ENCODE results near the gene CIRBP. TPM values are rescaled to one million over a fixed set of nuclear protein-coding genes. Genes with fewer than 3 reads are reported as not detected.

CIRBP gene
- total RNA-seq, 2 experiments from 2014 or later, result 278 to 309 TPM

- Histone ChIP-seq H3K9me2 (ENCODE audit: insufficient read depth, low read length) (no peaks in the 10 kb centered on the region), H3K9me3 (ENCODE audit: low read length) (no peaks in the 10 kb centered on the region), H3K4me3 (ENCODE audit: low read depth, low read length, poor library complexity, severe bottlenecking) (no peak within 1 kb of the TSS), H3K36me3 (ENCODE audit: insufficient read depth, low read length) (peaks cover 2% of the 10 kb centered on the region; the same call in 1 of the 2 replicates), H3K4me1 (ENCODE audit: insufficient read depth, low read length, poor library complexity, severe bottlenecking) (no peaks in the 10 kb centered on the region), H2AFZ (ENCODE audit: low read length) (no peak within 1 kb of the TSS), H3K79me2 (ENCODE audit: insufficient read depth, low read depth, low read length) (no peaks in the 10 kb centered on the region), H4K20me1 (ENCODE audit: insufficient read depth, low read length) (no peaks in the 10 kb centered on the region), H3K4me2 (ENCODE audit: low read length) (no peak within 1 kb of the TSS), H3K27ac (ENCODE audit: low read depth, low read length, poor library complexity, severe bottlenecking) (no peak within 1 kb of the TSS)
- no peak for DNase-seq (ENCODE audit: low spot score)
- no TSS peak for BruUV-seq (replicated peaks)
- TF ChIP-seq EZH2phosphoT487 (IDR thresholded peaks at IDR 0.05; ENCODE audit: borderline replicate concordance, low read depth, low read length), result no peak
- TF ChIP-seq CTCF (conservative IDR thresholded peaks at IDR 0.05; ENCODE audit: low read length), result no peak
- ChIA-PET CTCF (ENCODE audit: unreplicated experiment) (no interaction called here), POLR2A (no interaction called here)
- intact Hi-C loops (cut with micrococcal nuclease; ENCODE audit: unreplicated experiment), result no loop called here
Measured at GRCh38 chr19:1285737-1286360, 16.7 kb downstream of the CIRBP start, which contains the start of gene EFNA2. Gene EFNA2, plus strand, starts transcription at chr19:1285873. Its CDS starts 296 bp downstream, at chr19:1286169.

- H3K79me2 ChIP-seq (ENCODE audit: insufficient read depth, low read depth, low read length), result no peaks in the 10 kb centered on the region
- H3K27ac ChIP-seq (ENCODE audit: low read depth, low read length, poor library complexity, severe bottlenecking), result no peak overlapping the region
- intact Hi-C loops (cut with micrococcal nuclease; ENCODE audit: unreplicated experiment), result no loop called here
- POLR2A ChIA-PET, result no interaction called here
- no peaks in the 10 kb centered on the region for H3K9me2 ChIP-seq (ENCODE audit: insufficient read depth, low read length)
- H3K4me3 ChIP-seq (ENCODE audit: low read depth, low read length, poor library complexity, severe bottlenecking), result no peak overlapping the region
- DNase-seq (ENCODE audit: low spot score), result no peak
- H2AFZ ChIP-seq (ENCODE audit: low read length), result no peak overlapping the region
- H3K9me3 ChIP-seq (ENCODE audit: low read length), result no peaks in the 10 kb centered on the region
- no peaks in the 10 kb centered on the region for H3K36me3 ChIP-seq (ENCODE audit: insufficient read depth, low read length)
- H3K4me2 ChIP-seq (ENCODE audit: low read length), result no peak overlapping the region
- BruUV-seq (replicated peaks), result no TSS peak
- CTCF ChIA-PET (ENCODE audit: unreplicated experiment), result no interaction called here
- H3K4me1 ChIP-seq (ENCODE audit: insufficient read depth, low read length, poor library complexity, severe bottlenecking), result peaks cover 4% of the 10 kb centered on the region
- H4K20me1 ChIP-seq (ENCODE audit: insufficient read depth, low read length), result no peaks in the 10 kb centered on the region
- no peak for TF ChIP-seq EZH2phosphoT487 (IDR thresholded peaks at IDR 0.05; ENCODE audit: borderline replicate concordance, low read depth, low read length)
- TF ChIP-seq CTCF (conservative IDR thresholded peaks at IDR 0.05; ENCODE audit: low read length), result no peak
Measured at GRCh38 chr19:1286487-1287353, 17.6 kb downstream of the CIRBP start.

Measured in OCI-LY7 (cell line).